Measurements from ENCODE around the gene CAPN10. TPM values are rescaled to one million over a fixed set of nuclear protein-coding genes. Genes with fewer than 3 reads are reported as not detected.
"Not testable (repeated sequence)": the region's sequence is repeated elsewhere in the genome, so short reads cannot be mapped to it uniquely, and the experiment has no call there.

The CAPN10 gene
- total RNA-seq (2014; rRNA removed; shearing (Covaris generic); ENCODE audit: low replicate concordance) = 22.9 and 44.0 TPM in 2 replicates

DNA sequence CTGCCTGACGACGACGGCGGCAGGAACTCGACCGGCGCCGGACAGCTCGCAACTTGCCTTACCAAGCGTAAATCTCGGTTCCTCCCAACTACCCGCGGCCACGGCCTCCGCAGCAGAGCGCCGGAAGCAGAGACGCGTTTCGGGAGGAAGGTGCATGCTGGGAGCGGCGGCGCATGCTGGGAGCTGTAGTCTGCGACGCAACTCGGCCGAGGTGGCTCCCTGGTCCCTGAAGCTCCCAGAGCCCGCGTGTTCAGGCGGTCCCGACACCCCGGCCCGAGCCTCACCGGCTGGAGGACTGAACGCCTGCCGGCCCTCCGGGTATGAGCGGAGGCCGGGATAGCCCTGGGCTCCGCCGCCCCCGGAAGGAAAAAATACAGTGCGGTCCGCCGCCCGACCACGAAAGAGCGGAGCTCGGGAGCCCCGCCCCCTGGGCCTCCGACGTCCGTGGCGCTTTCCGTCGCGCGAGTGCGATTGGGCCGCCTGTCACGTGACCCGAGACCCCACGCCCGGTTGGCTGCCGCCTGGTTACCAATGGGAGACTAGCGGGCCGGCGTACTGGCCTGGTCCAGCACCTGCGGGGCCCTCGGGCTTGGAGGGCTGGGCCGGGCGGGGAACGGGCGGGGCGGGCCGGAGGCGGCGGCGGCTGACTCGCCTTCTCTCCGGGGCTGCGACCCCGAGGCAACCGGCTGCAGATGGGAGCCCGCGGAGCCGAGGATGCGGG is at the start of gene CAPN10:
TSS of gene CAPN10 (plus strand) at position 537 of the 721 bp plus-strand sequence. CDS start at position 715, 178 bp downstream.
- H3K4me2 ChIP-seq (ENCODE audit: low read depth, low read length, poor library complexity, severe bottlenecking) = peak within 1 kb of the TSS; percentile 86
- H3K9ac ChIP-seq (ENCODE audit: low read length) = peak within 1 kb of the TSS; percentile 93
- peak within 1 kb of the TSS; percentile 83 for H3K4me3 ChIP-seq (ENCODE audit: low read length)
- H3K79me2 ChIP-seq (ENCODE audit: low read length) = peaks cover 82% of the 10 kb centered on the region
- peak; percentile 98 for DNase-seq
- peak within 1 kb of the TSS; percentile 92; the same call in 1 of the 2 replicates for H2AFZ ChIP-seq (ENCODE audit: low read length)
- H3K9me2 ChIP-seq (replicated peaks; ENCODE audit: insufficient read depth, low read length) = no peaks in the 10 kb centered on the region
- H3K27me3 ChIP-seq (ENCODE audit: low read length) = no peaks in the 10 kb centered on the region
- H3K4me1 ChIP-seq (ENCODE audit: low read length) = peaks cover 59% of the 10 kb centered on the region
- H4K20me1 ChIP-seq (ENCODE audit: insufficient read depth, low read depth, low read length) = peaks cover 21% of the 10 kb centered on the region; the same call in 1 of the 2 replicates
- peak within 1 kb of the TSS; percentile 98 for H3K27ac ChIP-seq (ENCODE audit: low read length)
- H3K36me3 ChIP-seq (ENCODE audit: insufficient read depth, low read length) = no peaks in the 10 kb centered on the region; the same call in 1 of the 2 replicates
- no peaks in the 10 kb centered on the region for H3K9me3 ChIP-seq (ENCODE audit: low read length)

GRCh38 chr2:240538031-240538780 is 48.3 kb upstream of the CAPN10 start:
- Histone ChIP-seq H3K4me2 (ENCODE audit: low read depth, low read length, poor library complexity, severe bottlenecking) (no peak overlapping the region), H3K4me1 (ENCODE audit: low read length) (no peaks in the 10 kb centered on the region), H3K27ac (ENCODE audit: low read length) (no peak overlapping the region), H3K27me3 (ENCODE audit: low read length) (no peaks in the 10 kb centered on the region), H3K4me3 (ENCODE audit: low read length) (no peak overlapping the region), H3K9me2 (replicated peaks; ENCODE audit: insufficient read depth, low read length) (no peaks in the 10 kb centered on the region), H3K9me3 (ENCODE audit: low read length) (no peaks in the 10 kb centered on the region), H3K9ac (ENCODE audit: low read length) (no peak overlapping the region), H3K36me3 (ENCODE audit: insufficient read depth, low read length) (peaks cover 64% of the 10 kb centered on the region), H4K20me1 (ENCODE audit: insufficient read depth, low read depth, low read length) (no peaks in the 10 kb centered on the region), H3K79me2 (ENCODE audit: low read length) (peaks cover 68% of the 10 kb centered on the region), H2AFZ (ENCODE audit: low read length) (no peak overlapping the region)
- DNase-seq = no peak

DNA sequence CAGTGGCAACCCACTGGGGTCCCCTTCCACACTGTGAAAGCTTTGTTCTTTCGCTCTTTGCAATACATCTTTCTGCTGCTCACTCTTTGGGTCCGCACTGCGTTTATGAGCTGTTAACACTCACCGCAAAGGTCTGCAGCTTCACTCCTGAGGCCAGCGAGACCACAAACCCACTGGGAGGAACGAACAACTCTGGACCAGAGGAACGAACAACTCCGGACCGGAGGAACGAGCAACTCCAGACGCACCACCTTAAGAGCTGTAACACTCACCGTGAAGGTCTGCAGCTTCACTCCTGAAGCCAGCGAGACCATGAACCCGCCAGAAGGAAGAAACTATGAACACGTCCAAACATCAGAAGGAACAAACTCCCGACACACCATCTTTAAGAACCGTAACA is 47.4 kb upstream of the CAPN10 start:
- not testable (repeated sequence) for H3K4me2 ChIP-seq (ENCODE audit: low read depth, low read length, poor library complexity, severe bottlenecking); H2AFZ ChIP-seq (ENCODE audit: low read length); H3K4me1 ChIP-seq (ENCODE audit: low read length); H3K27ac ChIP-seq (ENCODE audit: low read length); H3K4me3 ChIP-seq (ENCODE audit: low read length); H3K9me3 ChIP-seq (ENCODE audit: low read length); H3K9ac ChIP-seq (ENCODE audit: low read length); H4K20me1 ChIP-seq (ENCODE audit: insufficient read depth, low read depth, low read length); H3K9me2 ChIP-seq (replicated peaks; ENCODE audit: insufficient read depth, low read length); H3K27me3 ChIP-seq (ENCODE audit: low read length); DNase-seq
- Histone ChIP-seq H3K36me3 (ENCODE audit: insufficient read depth, low read length) (peaks cover 62% of the 10 kb centered on the region), H3K79me2 (ENCODE audit: low read length) (peaks cover 66% of the 10 kb centered on the region)

GRCh38 chr2:240539906-240540305 is 46.6 kb upstream of the CAPN10 start:
- Histone ChIP-seq H3K36me3 (ENCODE audit: insufficient read depth, low read length) (peaks cover 56% of the 10 kb centered on the region), H3K9me2 (replicated peaks; ENCODE audit: insufficient read depth, low read length) (no peaks in the 10 kb centered on the region), H2AFZ (ENCODE audit: low read length) (no peak overlapping the region), H3K4me3 (ENCODE audit: low read length) (no peak overlapping the region), H3K9me3 (ENCODE audit: low read length) (no peaks in the 10 kb centered on the region), H3K4me2 (ENCODE audit: low read depth, low read length, poor library complexity, severe bottlenecking) (no peak overlapping the region), H3K79me2 (ENCODE audit: low read length) (peaks cover 61% of the 10 kb centered on the region), H4K20me1 (ENCODE audit: insufficient read depth, low read depth, low read length) (no peaks in the 10 kb centered on the region), H3K4me1 (ENCODE audit: low read length) (no peaks in the 10 kb centered on the region), H3K27me3 (ENCODE audit: low read length) (no peaks in the 10 kb centered on the region), H3K27ac (ENCODE audit: low read length) (no peak overlapping the region), H3K9ac (ENCODE audit: low read length) (no peak overlapping the region)
- DNase-seq = no peak

DNA sequence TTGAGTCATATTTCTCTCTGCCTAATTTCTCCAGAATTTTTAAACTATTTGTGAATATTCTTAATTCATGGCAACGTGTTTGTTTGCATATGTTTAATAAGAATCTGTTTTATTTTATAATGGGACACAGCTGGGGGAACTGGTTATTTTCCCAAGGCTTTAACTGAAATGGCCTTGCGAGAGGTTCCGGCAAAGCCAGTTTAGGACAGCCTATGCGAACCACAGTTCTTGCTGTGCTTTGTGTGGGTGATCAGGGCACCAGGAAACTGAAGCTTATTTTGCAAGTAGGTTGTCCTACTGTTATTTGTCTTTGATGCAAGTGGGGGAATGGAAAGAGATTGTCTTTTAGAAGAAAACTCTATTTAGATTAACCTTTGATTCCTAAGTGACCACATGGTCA is 35.2 kb upstream of the CAPN10 start:
- no peak for DNase-seq
- Histone ChIP-seq H3K4me1 (ENCODE audit: low read length) (no peaks in the 10 kb centered on the region), H4K20me1 (ENCODE audit: insufficient read depth, low read depth, low read length) (no peaks in the 10 kb centered on the region), H3K4me3 (ENCODE audit: low read length) (no peak overlapping the region), H2AFZ (ENCODE audit: low read length) (no peak overlapping the region), H3K36me3 (ENCODE audit: insufficient read depth, low read length) (peaks cover 51% of the 10 kb centered on the region), H3K9me2 (replicated peaks; ENCODE audit: insufficient read depth, low read length) (no peaks in the 10 kb centered on the region), H3K27ac (ENCODE audit: low read length) (no peak overlapping the region), H3K9ac (ENCODE audit: low read length) (no peak overlapping the region), H3K27me3 (ENCODE audit: low read length) (no peaks in the 10 kb centered on the region), H3K79me2 (ENCODE audit: low read length) (peaks cover 57% of the 10 kb centered on the region), H3K9me3 (ENCODE audit: low read length) (peaks cover 4% of the 10 kb centered on the region), H3K4me2 (ENCODE audit: low read depth, low read length, poor library complexity, severe bottlenecking) (no peak overlapping the region)

DNA sequence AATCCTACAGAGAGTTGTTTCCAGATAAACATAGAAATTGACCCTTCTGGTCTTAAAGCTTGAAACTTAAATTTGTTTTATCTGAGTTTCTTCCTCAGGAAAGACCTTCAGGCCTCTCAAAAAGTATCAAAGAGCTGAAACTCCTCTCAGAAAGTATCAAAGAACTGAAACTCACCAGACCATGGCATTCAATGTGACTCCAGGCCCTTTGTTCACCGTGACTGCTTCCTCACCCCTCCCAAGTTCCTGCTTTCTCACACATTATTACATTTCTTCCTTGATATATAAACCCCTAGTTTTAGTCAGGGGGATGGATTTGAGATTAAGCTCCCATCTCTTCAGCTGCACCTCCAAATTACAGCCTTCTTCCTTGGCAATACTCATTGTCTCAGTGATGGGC is 34.7 kb upstream of the CAPN10 start:
- Histone ChIP-seq H3K9me2 (replicated peaks; ENCODE audit: insufficient read depth, low read length) (no peaks in the 10 kb centered on the region), H3K4me2 (ENCODE audit: low read depth, low read length, poor library complexity, severe bottlenecking) (no peak overlapping the region), H3K27ac (ENCODE audit: low read length) (no peak overlapping the region), H3K4me3 (ENCODE audit: low read length) (no peak overlapping the region), H2AFZ (ENCODE audit: low read length) (no peak overlapping the region), H4K20me1 (ENCODE audit: insufficient read depth, low read depth, low read length) (no peaks in the 10 kb centered on the region), H3K36me3 (ENCODE audit: insufficient read depth, low read length) (peaks cover 55% of the 10 kb centered on the region), H3K79me2 (ENCODE audit: low read length) (peaks cover 63% of the 10 kb centered on the region), H3K9me3 (ENCODE audit: low read length) (peaks cover 4% of the 10 kb centered on the region), H3K9ac (ENCODE audit: low read length) (no peak overlapping the region), H3K27me3 (ENCODE audit: low read length) (no peaks in the 10 kb centered on the region), H3K4me1 (ENCODE audit: low read length) (no peaks in the 10 kb centered on the region)
- DNase-seq = no peak

DNA sequence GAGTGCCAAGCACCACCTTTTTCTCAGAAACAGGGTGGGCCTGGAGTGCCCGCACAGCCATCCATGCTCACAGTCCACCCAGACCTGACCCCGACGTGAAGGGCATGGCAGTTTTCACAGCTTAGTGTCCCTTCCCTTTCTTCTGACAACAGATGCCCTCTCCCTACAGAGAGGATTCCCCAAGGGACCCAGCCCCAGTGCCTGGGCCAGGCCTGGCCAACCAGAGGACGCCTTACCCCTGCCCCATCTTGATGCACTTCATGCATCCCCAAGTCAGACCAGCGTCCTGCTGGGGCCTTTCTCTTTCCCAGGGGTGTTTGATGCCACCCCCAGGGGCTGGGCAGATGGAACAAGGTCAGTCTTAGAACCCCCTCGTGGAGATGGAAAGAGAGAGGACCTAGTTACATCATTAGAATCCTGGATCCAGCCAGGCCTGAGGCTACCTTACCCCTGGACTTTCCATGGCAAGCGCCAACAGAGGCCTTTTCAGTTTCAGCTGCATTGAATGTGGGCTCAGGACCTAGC is 32.5 kb upstream of the CAPN10 start:
- peaks cover 4% of the 10 kb centered on the region for H3K4me1 ChIP-seq (ENCODE audit: low read length)
- H2AFZ ChIP-seq (ENCODE audit: low read length) = no peak overlapping the region
- peaks cover 4% of the 10 kb centered on the region for H3K9me3 ChIP-seq (ENCODE audit: low read length)
- H3K9me2 ChIP-seq (replicated peaks; ENCODE audit: insufficient read depth, low read length) = no peaks in the 10 kb centered on the region
- no peak overlapping the region for H3K4me3 ChIP-seq (ENCODE audit: low read length)
- H4K20me1 ChIP-seq (ENCODE audit: insufficient read depth, low read depth, low read length) = no peaks in the 10 kb centered on the region
- H3K79me2 ChIP-seq (ENCODE audit: low read length) = peaks cover 85% of the 10 kb centered on the region
- H3K4me2 ChIP-seq (ENCODE audit: low read depth, low read length, poor library complexity, severe bottlenecking) = no peak overlapping the region
- DNase-seq = no peak
- no peaks in the 10 kb centered on the region for H3K27me3 ChIP-seq (ENCODE audit: low read length)
- H3K27ac ChIP-seq (ENCODE audit: low read length) = no peak overlapping the region
- H3K36me3 ChIP-seq (ENCODE audit: insufficient read depth, low read length) = peaks cover 63% of the 10 kb centered on the region
- H3K9ac ChIP-seq (ENCODE audit: low read length) = no peak overlapping the region

Data from Karpas-422 (cell line).